Thoracic aorta (tissue), 2 donors: Measurements from ENCODE around the gene PRMT7. TPM values are rescaled to one million over a fixed set of nuclear protein-coding genes. Genes with fewer than 3 reads are reported as not detected.

ENCODE experiments used
- ATAC-seq: fragments of 150-250 bp; one replicate; pipeline ENCODE4 v1.8.0; 2017; ENCODE audit warnings: low read depth; ENCODE audit not compliant: insufficient number of reproducible peaks, low FRiP score
- DNase-seq: peaks from one replicate; pipeline ENCODE4 v3.0.0-alpha.2; 2020; ENCODE audit warnings: low spot score
- H3K27ac ChIP-seq, 2 donors: fragments of 200-600 bp; sonication (generic); 1 replicate in 1 of 2; 2 replicates in 1 of 2; pipeline ENCODE4 v1.5.1; 2016; ENCODE audit warnings: mild to moderate bottlenecking in 2 of 2, moderate library complexity in 2 of 2
- H3K27me3 ChIP-seq: fragments of 200-600 bp; sonication (generic); replicated peaks from 2 replicates; pipeline ENCODE4 v1.6.0; 2016; ENCODE audit warnings: mild to moderate bottlenecking; ENCODE audit not compliant: insufficient read depth
- H3K36me3 ChIP-seq: fragments of 200-600 bp; sonication (generic); one replicate; pipeline ENCODE4 v1.5.1; 2016
- H3K4me1 ChIP-seq, 2 donors: fragments of 200-600 bp; sonication (generic); 1 replicate in 1 of 2; 2 replicates in 1 of 2; pipeline versions ENCODE4 v1.5.1 to v1.6.0; 2016; ENCODE audit warnings: low read depth in 2 of 2, mild to moderate bottlenecking in 1 of 2; ENCODE audit not compliant: control insufficient read depth in 1 of 2
- H3K4me3 ChIP-seq: fragments of 200-600 bp; sonication (generic); 2 replicates; pipeline ENCODE4 v1.5.1; 2016; ENCODE audit warnings: mild to moderate bottlenecking
- H3K9me3 ChIP-seq: fragments of 200-600 bp; sonication (generic); 2 replicates; pipeline ENCODE4 v1.5.1; 2016
- CTCF ChIP-seq: fragments of 200-600 bp; sonication (generic); IDR thresholded peaks from one replicate; pipeline ENCODE4 v1.5.1; 2019; ENCODE audit warnings: antibody characterized with exemption
- total RNA-seq, 2 donors: library from RNA; depleted of rRNA; stranded (reverse); fragments of >200 nt; gene quantifications; one replicate each; pipeline versions ENCODE4 v1.1.0 to v1.2.3, GENCODE V29; 2016

The PRMT7 gene
- total RNA-seq, 2 donors from 2014 or later: 46.6 to 74.2 TPM

- Histone ChIP-seq H3K36me3 (no peaks in the 10 kb centered on the region), H3K27ac (no peak overlapping the region), H3K27me3 (no peaks in the 10 kb centered on the region), H3K4me3 (no peak overlapping the region), H3K4me1 (no peaks in the 10 kb centered on the region), H3K9me3 (no peaks in the 10 kb centered on the region)
- ATAC-seq (no peak), DNase-seq (no peak)
- TF ChIP-seq CTCF: no peak
Observed at GRCh38 chr16:68400083-68400923, 89.5 kb downstream of the PRMT7 start.

GRCh38 chr16:68400924-68401460 is 90.2 kb downstream of the PRMT7 start:
- Histone ChIP-seq H3K27me3 (no peaks in the 10 kb centered on the region), H3K4me3 (no peak overlapping the region), H3K9me3 (no peaks in the 10 kb centered on the region), H3K27ac (no peak overlapping the region), H3K4me1 (no peaks in the 10 kb centered on the region), H3K36me3 (no peaks in the 10 kb centered on the region)
- ATAC-seq (no peak), DNase-seq (no peak)
- TF ChIP-seq CTCF: no peak

- ATAC-seq (no peak), DNase-seq (no peak)
- no peak overlapping the region for H3K4me3 ChIP-seq
- no peak overlapping the region for H3K27ac ChIP-seq
- no peak for TF ChIP-seq CTCF
- no peaks in the 10 kb centered on the region for H3K27me3 ChIP-seq
- no peaks in the 10 kb centered on the region for H3K9me3 ChIP-seq
- H3K4me1 ChIP-seq: no peaks in the 10 kb centered on the region
- H3K36me3 ChIP-seq: no peaks in the 10 kb centered on the region
Observed at GRCh38 chr16:68401871-68402747, 91.3 kb downstream of the PRMT7 start.

- DNase-seq: no peak
- ATAC-seq: no peak
- Histone ChIP-seq H3K9me3 (no peaks in the 10 kb centered on the region), H3K27ac (no peak overlapping the region), H3K27me3 (no peaks in the 10 kb centered on the region), H3K4me1 (no peaks in the 10 kb centered on the region), H3K36me3 (no peaks in the 10 kb centered on the region), H3K4me3 (no peak overlapping the region)
- TF ChIP-seq CTCF: no peak
Observed at GRCh38 chr16:68402748-68403040, 91.9 kb downstream of the PRMT7 start.

- Histone ChIP-seq H3K27me3 (no peaks in the 10 kb centered on the region), H3K27ac (no peak overlapping the region), H3K9me3 (no peaks in the 10 kb centered on the region), H3K36me3 (no peaks in the 10 kb centered on the region), H3K4me1 (no peaks in the 10 kb centered on the region), H3K4me3 (no peak overlapping the region)
- no peak for DNase-seq
- no peak for TF ChIP-seq CTCF
- ATAC-seq: no peak
Observed at GRCh38 chr16:68403177-68403576, 92.4 kb downstream of the PRMT7 start.
